GM13976 (cell line): ENCODE measurements around the gene TRIM44.
"Not testable (repeated sequence)": the region's sequence is repeated elsewhere in the genome, so short reads cannot be mapped to it uniquely, and the experiment has no call there.

Experiments used
- DNase-seq: peaks from one replicate; pipeline ENCODE4 v3.0.0; 2012; ENCODE audit warnings: low spot score
- CTCF ChIP-seq: IDR thresholded peaks from 2 replicates; pipeline ENCODE4 v1.5.1; 2012; ENCODE audit warnings: borderline replicate concordance, mild to moderate bottlenecking; ENCODE audit not compliant: insufficient read depth; ENCODE audit errors: extremely low read depth, missing control alignments, control extremely low read depth
- in situ Hi-C: fragments of 300-500 bp; cut with MboI; formaldehyde crosslinking; loops from one replicate; pipeline ENCODE4 v1.12.0; 2022; ENCODE audit warnings: low sequenced_read_pairs, mixed read lengths, inconsistent platforms; ENCODE audit not compliant: unreplicated experiment

TRIM44 gene

GRCh38 chr11:35664977-35665441 lies 2.4 kb downstream of the TRIM44 start:
- in situ Hi-C loops = no loop called here
- TF ChIP-seq CTCF = no peak
- DNase-seq = no peak

- in situ Hi-C loops = no loop called here
- no peak for DNase-seq
- no peak for TF ChIP-seq CTCF
These were observed 4.7 kb downstream of the TRIM44 start for GRCh38 chr11:35667257-35667656.

- not testable (repeated sequence) for DNase-seq
These were observed 5.8 kb downstream of the TRIM44 start for GRCh38 chr11:35668350-35668749.

GRCh38 chr11:35671396-35672127 lies 9.0 kb downstream of the TRIM44 start:
- in situ Hi-C loops = loop anchor here (10.0 kb wide), 1 partner anchor 123 kb away; no protein-coding TSS in a partner anchor
- TF ChIP-seq CTCF = no peak
- no peak for DNase-seq

More at GRCh38 chr11:35668350-35668749, 5.8 kb downstream of the TRIM44 start:
- in situ Hi-C loops = not testable (repeated sequence)

GRCh38 chr11:35672608-35673007 lies 10.0 kb downstream of the TRIM44 start:
- TF ChIP-seq CTCF = no peak
- DNase-seq = no peak
- in situ Hi-C loops = loop anchor here (10.0 kb wide), 1 partner anchor 122 kb away; no protein-coding TSS in a partner anchor

- in situ Hi-C loops = loop anchor here (10.0 kb wide), 1 partner anchor 119 kb away; no protein-coding TSS in a partner anchor
- TF ChIP-seq CTCF = no peak
- DNase-seq = no peak
These were observed 13.5 kb downstream of the TRIM44 start for GRCh38 chr11:35675901-35676610.

- no peak for DNase-seq
- in situ Hi-C loops = loop anchor here (10.0 kb wide), 1 partner anchor 118 kb away; no protein-coding TSS in a partner anchor
- no peak for TF ChIP-seq CTCF
These were observed 14.0 kb downstream of the TRIM44 start for GRCh38 chr11:35676611-35676965.
